ENCODE measurements around the gene NPIPB4.
"Not testable (repeated sequence)": the region's sequence is repeated elsewhere in the genome, so short reads cannot be mapped to it uniquely, and the experiment has no call there.

DNA sequence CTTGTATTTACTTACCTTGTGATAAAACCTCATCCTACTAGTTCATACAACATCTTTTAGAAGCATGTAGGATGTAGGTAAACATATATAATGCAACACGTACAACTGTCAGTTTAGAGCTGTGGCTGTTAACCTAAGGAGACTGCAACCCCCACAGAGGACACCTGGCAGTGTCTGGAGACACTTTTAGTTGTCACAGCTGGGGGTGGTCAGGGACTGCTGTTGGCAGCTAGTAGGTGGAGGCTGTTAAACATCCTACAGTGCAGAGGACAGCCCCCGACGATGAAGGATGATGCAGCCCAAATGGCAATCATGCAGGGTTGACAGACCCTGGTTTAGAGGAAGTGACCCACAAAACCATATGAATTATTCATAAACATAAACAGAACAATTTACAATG, 59.0 kb downstream of the NPIPB4 start:
- not testable (repeated sequence) for TF ChIP-seq EZH2phosphoT487 (IDR thresholded peaks at IDR 0.05; ENCODE audit: borderline replicate concordance, low read depth, low read length)
- TF ChIP-seq, protein P1, sequence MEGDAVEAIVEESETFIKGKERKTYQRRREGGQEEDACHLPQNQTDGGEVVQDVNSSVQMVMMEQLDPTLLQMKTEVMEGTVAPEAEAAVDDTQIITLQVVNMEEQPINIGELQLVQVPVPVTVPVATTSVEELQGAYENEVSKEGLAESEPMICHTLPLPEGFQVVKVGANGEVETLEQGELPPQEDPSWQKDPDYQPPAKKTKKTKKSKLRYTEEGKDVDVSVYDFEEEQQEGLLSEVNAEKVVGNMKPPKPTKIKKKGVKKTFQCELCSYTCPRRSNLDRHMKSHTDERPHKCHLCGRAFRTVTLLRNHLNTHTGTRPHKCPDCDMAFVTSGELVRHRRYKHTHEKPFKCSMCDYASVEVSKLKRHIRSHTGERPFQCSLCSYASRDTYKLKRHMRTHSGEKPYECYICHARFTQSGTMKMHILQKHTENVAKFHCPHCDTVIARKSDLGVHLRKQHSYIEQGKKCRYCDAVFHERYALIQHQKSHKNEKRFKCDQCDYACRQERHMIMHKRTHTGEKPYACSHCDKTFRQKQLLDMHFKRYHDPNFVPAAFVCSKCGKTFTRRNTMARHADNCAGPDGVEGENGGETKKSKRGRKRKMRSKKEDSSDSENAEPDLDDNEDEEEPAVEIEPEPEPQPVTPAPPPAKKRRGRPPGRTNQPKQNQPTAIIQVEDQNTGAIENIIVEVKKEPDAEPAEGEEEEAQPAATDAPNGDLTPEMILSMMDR (conservative IDR thresholded peaks at IDR 0.05; ENCODE audit: low read length): not testable (repeated sequence)

Measured in OCI-LY7 (cell line).